Tibial nerve (tissue), 4 donors: ENCODE measurements around the gene MYO1B.

Experiments used
- CTCF ChIP-seq, 5 experiments: fragments of 200-600 bp in 3 of 5; fragments of 450-650 bp in 2 of 5; sonication (generic) in 3 of 5; IDR thresholded peaks; one replicate each; pipeline ENCODE4 v1.5.1; 2016 to 2019; ENCODE audit warnings: antibody characterized with exemption in 5 of 5, mild to moderate bottlenecking in 3 of 5, moderate library complexity in 2 of 5
- EP300 ChIP-seq, 2 donors: sonication (generic); formaldehyde crosslinking; IDR thresholded peaks; one replicate each; pipeline ENCODE4 v1.6.1; 2017; ENCODE audit warnings: antibody characterized with exemption in 2 of 2, mild to moderate bottlenecking in 1 of 2
- POLR2A ChIP-seq, 2 donors: fragments of 450-650 bp; IDR thresholded peaks; one replicate each; pipeline ENCODE4 v1.6.1; 2017; ENCODE audit warnings: antibody characterized with exemption in 2 of 2, mild to moderate bottlenecking in 2 of 2, moderate library complexity in 2 of 2

- TF ChIP-seq POLR2A (IDR thresholded peaks at IDR 0.05) (no peak), CTCF (IDR thresholded peaks at IDR 0.05) (no peak), EP300 (IDR thresholded peaks at IDR 0.05) (no peak)
Observed at GRCh38 chr2:191234376-191234775, 10.8 kb upstream of the MYO1B start.
